Stimulated activated CD4-positive, alpha-beta T cell treated with anti-CD3 and anti-CD28 coated beads, Interleukin-1b, Interleukin-23, amount 100 ng/mL, for 4 hours (primary cell): Measurements from ENCODE around the gene UGT1A5.

Source experiments
- DNase-seq, 2 donors: peaks; one replicate each; pipeline ENCODE4 v3.0.0-alpha.2; 2020; ENCODE audit warnings: low read depth in 2 of 2

The UGT1A5 gene

GRCh38 chr2:233810385-233810784 lies 97.7 kb downstream of the UGT1A5 start:
- no peak for DNase-seq

DNA sequence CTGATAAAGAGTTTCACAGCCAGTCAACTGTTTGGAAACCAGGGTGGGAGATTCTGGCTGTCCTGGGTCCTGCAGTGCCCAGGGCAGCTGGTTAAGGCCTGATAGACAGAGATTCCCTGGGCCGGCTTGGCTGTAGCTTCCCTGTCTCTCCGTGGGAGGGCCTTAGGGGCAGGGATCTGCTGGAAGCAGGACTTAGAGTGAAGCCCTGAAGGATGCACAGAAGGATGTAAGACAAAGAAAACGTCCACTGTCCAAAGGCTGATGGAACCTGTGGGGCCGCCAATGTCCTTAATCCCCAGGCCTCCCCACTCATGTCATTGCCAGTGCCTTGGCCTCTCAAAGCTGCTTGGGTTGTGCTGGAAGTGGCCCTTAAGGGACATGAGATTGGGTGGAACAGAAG lies 98.4 kb downstream of the UGT1A5 start:
- no peak for DNase-seq

- DNase-seq, result no peak
These were observed 99.0 kb downstream of the UGT1A5 start for GRCh38 chr2:233811732-233812131.

DNA sequence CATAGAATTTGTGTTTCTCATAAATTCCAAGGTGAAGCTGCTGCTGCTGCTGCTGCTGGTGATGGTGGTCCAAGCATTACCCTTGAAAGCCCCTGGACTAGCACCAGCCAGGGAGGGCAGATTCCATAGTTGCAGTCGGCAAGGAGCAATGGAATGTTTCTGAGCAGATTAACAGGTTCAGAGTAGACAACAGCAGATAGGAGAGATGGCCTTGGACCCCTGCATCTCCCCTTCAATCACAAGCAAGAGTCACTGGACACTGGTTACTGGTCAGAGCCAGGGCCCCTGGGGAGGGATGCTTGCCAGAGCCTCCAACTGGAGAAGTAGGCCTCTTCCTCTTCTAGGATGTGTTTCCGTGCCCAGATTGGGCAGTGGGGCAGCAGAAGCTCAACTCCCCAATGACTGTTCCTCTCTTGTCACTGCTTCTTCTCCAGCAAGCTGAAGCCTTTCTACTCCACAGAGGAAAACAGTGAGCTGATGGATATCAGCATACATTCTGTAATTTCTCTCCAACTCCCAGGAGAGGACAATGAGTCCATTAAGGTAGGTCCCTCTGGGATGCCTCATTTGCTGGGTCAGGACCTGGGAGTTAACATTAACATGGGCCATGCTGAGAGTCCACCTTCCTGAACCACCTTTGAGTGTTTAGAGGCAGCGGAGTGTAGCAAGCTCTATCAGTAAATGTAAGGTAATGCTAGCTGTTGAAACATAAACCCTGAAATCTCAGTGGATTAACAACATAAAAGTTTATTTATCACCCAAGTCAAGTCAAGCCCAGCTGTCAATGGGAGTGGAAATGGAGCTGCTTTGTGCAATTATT lies 100.7 kb downstream of the UGT1A5 start:
- no peak for DNase-seq

- DNase-seq, result no peak
These were observed 101.5 kb downstream of the UGT1A5 start for GRCh38 chr2:233814056-233814835.

DNA sequence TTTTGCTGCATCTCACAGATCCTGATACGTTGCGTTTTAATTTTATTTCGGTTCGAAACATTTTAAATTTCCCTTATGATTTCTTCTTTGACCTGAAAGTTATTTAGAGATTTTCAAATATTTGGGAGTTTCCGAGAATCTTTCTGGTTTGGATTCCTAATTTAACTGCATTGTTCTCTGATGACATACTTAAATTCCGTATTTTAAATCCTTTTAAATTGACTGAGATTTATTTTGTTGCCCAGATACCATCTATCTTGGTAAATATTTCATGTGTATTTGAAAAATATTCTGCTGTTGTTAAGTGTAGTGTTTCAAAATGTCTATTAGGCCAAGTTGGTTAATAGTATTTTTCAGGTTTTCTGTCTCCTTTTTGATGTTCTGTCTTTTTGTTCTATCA lies 103.2 kb downstream of the UGT1A5 start:
- DNase-seq, result no peak

DNA sequence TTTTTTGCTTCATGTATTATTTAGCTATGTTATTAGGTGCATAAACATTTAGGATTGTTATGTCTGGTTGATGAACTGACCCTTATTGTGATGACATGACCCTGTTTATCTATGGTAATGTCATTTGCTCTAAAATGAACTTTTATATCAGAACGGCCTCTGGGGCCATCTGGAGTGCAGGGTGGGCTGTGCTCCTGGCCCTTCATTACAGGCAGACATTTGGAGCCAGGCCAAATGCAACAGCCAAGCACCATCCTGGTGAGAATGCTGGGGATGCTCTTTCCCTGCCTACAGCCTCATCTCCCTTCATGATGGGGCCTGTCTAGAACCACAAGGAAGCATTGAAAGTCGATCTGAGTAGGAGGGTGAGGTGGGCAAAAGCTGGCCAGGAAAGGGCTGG lies 103.6 kb downstream of the UGT1A5 start:
- no peak for DNase-seq

DNA sequence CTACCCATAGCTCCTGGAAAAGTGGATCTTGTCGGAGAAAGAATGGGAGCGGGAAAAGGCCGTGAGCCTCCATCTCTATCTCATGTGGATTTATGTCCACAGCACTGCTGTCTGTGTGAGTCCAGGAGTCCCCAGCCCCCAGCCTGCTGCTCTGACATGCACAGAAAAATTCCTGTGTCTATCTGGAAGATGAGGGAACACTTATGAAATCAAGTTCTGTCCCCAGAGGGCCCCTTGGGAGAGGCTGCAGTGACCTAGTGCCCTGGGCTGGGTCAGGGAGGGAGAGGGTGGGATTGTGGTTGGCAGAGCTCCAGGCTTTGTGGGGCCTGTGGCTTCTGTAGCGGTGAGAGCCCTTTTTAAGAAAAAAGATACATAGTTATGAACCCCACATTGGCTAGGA lies 104.1 kb downstream of the UGT1A5 start:
- DNase-seq, result no peak

- DNase-seq, result no peak
These were observed 104.7 kb downstream of the UGT1A5 start for GRCh38 chr2:233817361-233817911.

GRCh38 chr2:233817995-233818638 lies 105.4 kb downstream of the UGT1A5 start:
- no peak for DNase-seq

DNA sequence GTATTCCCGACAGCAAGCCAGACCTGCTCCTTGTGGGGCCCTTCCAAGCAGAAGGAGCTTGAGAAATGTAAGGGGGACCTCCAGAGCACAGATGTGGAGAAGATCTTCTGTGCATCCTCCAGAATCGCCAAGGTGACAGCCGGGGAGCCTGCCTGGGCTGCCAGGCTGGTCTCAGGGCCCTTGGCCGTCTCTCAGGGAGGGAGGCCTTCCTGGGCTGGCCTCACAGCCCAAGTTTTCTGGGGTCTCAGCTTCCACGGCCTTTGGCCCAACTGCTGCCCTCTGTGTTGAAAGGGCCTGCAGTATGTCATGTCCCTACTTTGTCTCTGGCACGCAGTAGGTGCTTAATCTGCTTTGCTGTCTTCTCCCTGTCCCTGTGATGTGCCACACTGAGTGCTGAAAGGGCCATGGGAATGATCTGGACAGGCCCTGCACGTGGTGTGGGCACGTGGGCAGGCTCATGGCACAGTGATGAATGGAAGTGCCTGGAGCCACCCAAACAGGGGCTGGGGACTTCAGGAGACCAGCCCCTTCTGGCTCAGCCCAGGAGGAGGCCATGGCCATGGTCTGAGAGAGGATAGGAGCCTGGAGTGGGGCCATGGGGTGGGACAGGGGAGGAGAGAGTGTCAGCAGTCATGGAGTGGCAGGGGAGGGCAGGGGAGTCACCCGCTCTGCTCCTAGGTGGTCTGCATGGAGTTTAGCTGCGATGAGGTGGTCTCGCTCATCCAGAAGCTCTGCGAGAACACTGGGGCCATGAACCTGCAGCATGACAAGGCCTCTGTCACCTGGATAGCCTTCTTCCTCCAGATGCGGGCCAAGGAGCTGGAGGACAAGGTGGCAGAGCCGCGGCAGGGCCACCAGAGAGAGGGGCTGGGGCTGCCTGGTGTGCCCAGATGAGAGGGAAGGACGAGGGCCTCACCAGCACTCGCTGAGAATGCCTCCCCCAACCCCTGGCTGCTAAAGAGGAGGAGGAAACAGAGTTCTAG lies 106.2 kb downstream of the UGT1A5 start:
- no peak for DNase-seq

DNA sequence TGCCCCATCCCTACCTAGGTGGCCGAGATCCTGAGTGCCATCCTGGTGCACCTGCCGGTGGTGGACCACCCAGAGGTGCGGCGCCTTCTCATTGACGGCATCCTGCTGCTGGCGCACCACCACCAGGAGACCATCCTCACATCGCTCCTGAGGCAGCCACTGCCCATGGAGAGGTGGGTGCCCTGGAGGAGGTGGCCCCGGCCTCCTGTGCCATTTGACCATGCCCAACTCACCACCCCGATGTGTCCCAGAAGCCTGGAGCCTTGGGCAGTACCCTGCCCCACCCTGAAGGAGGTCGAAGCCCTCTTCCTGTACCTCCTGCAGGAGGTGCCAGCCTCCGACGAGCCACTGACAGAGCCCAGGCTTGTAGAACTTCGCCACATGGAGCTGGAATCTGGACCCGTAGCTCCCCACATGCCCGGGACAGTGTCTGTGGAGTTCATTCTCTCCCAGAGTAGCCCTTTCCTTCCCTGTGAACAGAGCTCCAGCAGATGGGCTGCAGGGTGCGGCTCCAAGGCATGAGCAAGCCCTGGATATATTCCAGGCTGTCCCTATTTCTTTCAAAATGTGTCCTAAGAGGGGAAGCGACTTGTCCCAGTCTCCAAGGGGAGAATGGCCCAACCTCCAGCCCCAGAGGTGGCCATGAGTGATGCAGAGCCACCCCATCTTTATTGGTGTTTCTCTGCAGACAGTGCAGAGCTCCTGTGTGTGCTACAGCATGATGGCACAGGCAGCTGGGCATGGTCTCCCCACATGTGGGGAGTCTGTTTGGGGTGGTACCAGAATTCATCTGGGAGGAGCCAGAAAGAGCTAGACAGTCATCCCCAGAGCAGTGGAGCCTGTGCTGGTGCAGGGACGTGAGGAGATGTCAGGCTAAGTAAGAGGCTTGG lies 107.4 kb downstream of the UGT1A5 start:
- DNase-seq, result no peak

GRCh38 chr2:233820774-233821105 lies 108.0 kb downstream of the UGT1A5 start:
- DNase-seq, result no peak

DNA sequence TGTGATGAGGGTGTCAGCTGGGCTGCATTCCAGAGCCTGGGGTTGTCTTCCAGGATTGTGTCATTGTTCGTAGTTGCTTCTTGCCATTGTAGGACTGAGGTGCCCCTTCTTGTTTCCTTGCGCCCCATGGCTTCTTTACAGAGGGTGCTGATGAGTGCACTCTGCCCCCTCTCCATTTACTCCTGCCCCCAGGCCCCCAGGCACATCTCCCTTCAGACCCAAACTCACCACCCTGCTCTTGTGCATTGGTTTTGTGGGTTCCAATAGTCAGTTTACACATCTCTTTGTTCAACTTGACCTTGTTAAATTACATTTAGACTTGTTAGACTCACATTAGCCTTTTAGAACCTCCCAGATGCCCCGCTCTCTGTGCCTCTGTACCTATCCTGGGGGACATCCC lies 108.5 kb downstream of the UGT1A5 start:
- no peak for DNase-seq

GRCh38 chr2:233821709-233822100 lies 109.0 kb downstream of the UGT1A5 start:
- DNase-seq, result no peak

DNA sequence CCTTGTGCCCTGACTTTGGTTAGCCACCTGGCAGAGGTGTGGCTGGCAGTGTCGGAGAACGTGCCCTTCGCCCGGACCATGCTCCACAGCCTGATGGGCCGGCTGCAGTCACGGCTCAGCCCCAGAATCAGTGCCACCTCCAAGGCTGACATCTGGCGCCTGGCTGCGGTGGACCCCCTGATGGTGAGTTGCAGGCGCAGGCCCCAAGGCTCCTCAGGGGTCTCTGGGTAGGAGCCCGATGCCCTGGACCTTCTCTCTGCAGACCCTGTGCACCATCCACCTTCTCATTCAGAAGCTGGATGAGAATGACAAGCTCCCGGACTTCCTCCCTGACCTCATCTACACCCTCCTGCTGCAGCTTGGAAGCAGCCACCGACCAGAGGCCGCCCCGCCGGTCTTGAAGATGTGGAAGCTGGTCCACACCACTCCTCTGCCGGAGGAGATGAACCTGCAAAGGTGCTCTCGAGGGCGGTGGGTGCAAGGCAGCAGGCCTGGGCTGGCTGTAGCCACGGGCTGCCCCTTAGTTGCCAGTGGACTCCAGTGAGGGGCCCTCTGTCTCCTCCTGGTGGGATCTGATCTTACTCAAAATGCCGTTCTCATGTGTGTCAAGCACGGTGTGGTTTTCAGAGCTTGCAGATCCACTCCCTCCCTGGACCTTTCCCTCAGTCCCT lies 109.5 kb downstream of the UGT1A5 start:
- DNase-seq, result no peak
